Esophagus muscularis mucosa (tissue), 4 donors: Measurements from ENCODE around the gene COQ7. TPM values are rescaled to one million over a fixed set of nuclear protein-coding genes. Genes with fewer than 3 reads are reported as not detected.

Experiments
- DNase-seq: peaks from one replicate; pipeline ENCODE4 v3.0.0-alpha.2; 2017; ENCODE audit errors: extremely low spot score
- H3K27ac ChIP-seq, 4 donors: fragments of 200-600 bp; sonication (generic); replicated peaks in 1 of 4; 1 replicate in 3 of 4; 2 replicates in 1 of 4; pipeline ENCODE4 v1.5.1; 2016 to 2019; ENCODE audit warnings: mild to moderate bottlenecking in 1 of 4
- H3K27me3 ChIP-seq, 4 donors: fragments of 200-600 bp; sonication (generic); one replicate each; pipeline versions ENCODE4 v1.5.1 to v1.6.0; 2016 to 2019
- H3K36me3 ChIP-seq, 4 donors: fragments of 200-600 bp; sonication (generic); one replicate each; pipeline ENCODE4 v1.5.1; 2016 to 2019
- H3K4me1 ChIP-seq, 4 donors: fragments of 200-600 bp; sonication (generic); one replicate each; pipeline ENCODE4 v1.5.1; 2016 to 2019
- H3K4me3 ChIP-seq, 4 donors: fragments of 200-600 bp; sonication (generic); 1 replicate in 2 of 4; 2 replicates in 2 of 4; pipeline ENCODE4 v1.5.1; 2016 to 2019; ENCODE audit warnings: mild to moderate bottlenecking in 4 of 4, moderate library complexity in 1 of 4
- H3K9me3 ChIP-seq, 4 donors: fragments of 200-600 bp; sonication (generic); 1 replicate in 3 of 4; 2 replicates in 1 of 4; pipeline ENCODE4 v1.5.1; 2016 to 2019
- CTCF ChIP-seq, 3 experiments: fragments of 200-600 bp in 2 of 3; fragments of 450-650 bp in 1 of 3; sonication (generic) in 2 of 3; IDR thresholded peaks; one replicate each; pipeline ENCODE4 v1.5.1; 2017 to 2019; ENCODE audit warnings: antibody characterized with exemption in 3 of 3, mild to moderate bottlenecking in 2 of 3, moderate library complexity in 1 of 3
- EP300 ChIP-seq: sonication (generic); formaldehyde crosslinking; IDR thresholded peaks from one replicate; pipeline ENCODE4 v1.6.1; 2017; ENCODE audit warnings: antibody characterized with exemption
- POLR2A ChIP-seq: fragments of 450-650 bp; IDR thresholded peaks from one replicate; pipeline ENCODE4 v1.6.1; 2017; ENCODE audit warnings: antibody characterized with exemption, moderate library complexity, mild to moderate bottlenecking, low read depth
- POLR2AphosphoS5 ChIP-seq, 2 donors: sonication (generic); formaldehyde crosslinking; IDR thresholded peaks; one replicate each; pipeline ENCODE4 v1.6.1; 2017; ENCODE audit warnings: antibody characterized with exemption in 2 of 2
- WGBS: methylation state at CpG from one replicate; pipeline ENCODE4 v1.1.5; 2018; 5-methylcytosine and 5-hydroxymethylcytosine counted together
- intact Hi-C: fragments of 100-400 bp; cut with DNase I; formaldehyde crosslinking; loops from one replicate; pipeline ENCODE4 v1.15.1; 2023
- total RNA-seq, 4 donors: library from RNA; depleted of rRNA; stranded (reverse); fragments of >200 nt; gene quantifications; one replicate each; pipeline versions ENCODE4 v1.1.0 to v1.2.1, GENCODE V29; 2016

The COQ7 gene
- total RNA-seq, 4 donors from 2014 or later: 19.1 to 31.2 (median 28.8) TPM

GRCh38 chr16:19098173-19098572 lies 30.8 kb downstream of the COQ7 start:
- Histone ChIP-seq H3K27me3 (no peaks in the 10 kb centered on the region), H3K9me3 (no peaks in the 10 kb centered on the region), H3K27ac (no peak overlapping the region), H3K4me3 (no peak overlapping the region), H3K36me3 (no peaks in the 10 kb centered on the region), H3K4me1 (no peaks in the 10 kb centered on the region)
- TF ChIP-seq CTCF (IDR thresholded peaks at IDR 0.05): no peak
- TF ChIP-seq POLR2AphosphoS5 (IDR thresholded peaks at IDR 0.05): no peak
- no peak for TF ChIP-seq EP300
- TF ChIP-seq POLR2A: no peak
- no peak for DNase-seq
- WGBS: 92% methylated on average over 1 of the region's 1 CpG
- intact Hi-C loops: no loop called here

GRCh38 chr16:19102187-19102872 lies 34.9 kb downstream of the COQ7 start:
- TF ChIP-seq EP300 (no peak), POLR2A (no peak), CTCF (IDR thresholded peaks at IDR 0.05) (no peak), POLR2AphosphoS5 (IDR thresholded peaks at IDR 0.05) (no peak)
- no peak for DNase-seq
- Histone ChIP-seq H3K27ac (no peak overlapping the region), H3K4me1 (peaks cover 0 to 8% (median 3%) of the 10 kb centered on the region in 4 donors), H3K9me3 (no peaks in the 10 kb centered on the region), H3K36me3 (no peaks in the 10 kb centered on the region), H3K4me3 (no peak overlapping the region), H3K27me3 (no peaks in the 10 kb centered on the region)
- intact Hi-C loops: no loop called here
- 55% methylated on average over 16 of the region's 16 CpGs for WGBS

GRCh38 chr16:19104607-19105006 lies 37.2 kb downstream of the COQ7 start:
- Histone ChIP-seq H3K36me3 (no peaks in the 10 kb centered on the region), H3K4me1 (peaks cover 0 to 13% (median 5%) of the 10 kb centered on the region in 4 donors), H3K4me3 (no peak overlapping the region), H3K27me3 (no peaks in the 10 kb centered on the region), H3K9me3 (no peaks in the 10 kb centered on the region), H3K27ac (no peak overlapping the region)
- intact Hi-C loops: no loop called here
- WGBS: 83% methylated on average over 5 of the region's 5 CpGs
- TF ChIP-seq CTCF (IDR thresholded peaks at IDR 0.05): no peak
- no peak for TF ChIP-seq POLR2AphosphoS5 (IDR thresholded peaks at IDR 0.05)
- TF ChIP-seq EP300: no peak
- no peak for TF ChIP-seq POLR2A
- no peak for DNase-seq

- no peak for TF ChIP-seq CTCF (IDR thresholded peaks at IDR 0.05)
- TF ChIP-seq EP300: no peak
- TF ChIP-seq POLR2AphosphoS5 (IDR thresholded peaks at IDR 0.05): no peak
- TF ChIP-seq POLR2A: no peak
- WGBS: 81% methylated on average over 6 of the region's 6 CpGs
- no peaks in the 10 kb centered on the region for H3K36me3 ChIP-seq
- no peaks in the 10 kb centered on the region for H3K9me3 ChIP-seq
- intact Hi-C loops: no loop called here
- peaks cover 0 to 13% (median 5%) of the 10 kb centered on the region in 4 donors for H3K4me1 ChIP-seq
- no peak overlapping the region for H3K4me3 ChIP-seq
- H3K27me3 ChIP-seq: no peaks in the 10 kb centered on the region
- no peak for DNase-seq
- no peak overlapping the region for H3K27ac ChIP-seq
These were observed 37.7 kb downstream of the COQ7 start for GRCh38 chr16:19105131-19105530.
